Urothelium cell line (cell line): Measurements from ENCODE around the gene GFI1.
"Not testable (repeated sequence)": the region's sequence is repeated elsewhere in the genome, so short reads cannot be mapped to it uniquely, and the experiment has no call there.

Source experiments
- DNase-seq: peaks from one replicate; pipeline ENCODE4 v3.0.0; 2011; ENCODE audit warnings: low spot score, mixed read lengths
- FAIRE-seq: peaks from 2 replicates; lab custom pipeline; 2011; peaks lifted over from hg19 to GRCh38; lab: Jason Lieb, UNC

Gene GFI1

GRCh38 chr1:92466683-92467352 lies 19.9 kb downstream of the GFI1 start:
- DNase-seq: no peak
- no peak for FAIRE-seq

GRCh38 chr1:92465256-92465647 lies 21.5 kb downstream of the GFI1 start:
- no peak for DNase-seq
- no peak for FAIRE-seq

- DNase-seq (no peak), FAIRE-seq (no peak)
Observed at GRCh38 chr1:92464588-92465255, 22.0 kb downstream of the GFI1 start.

GRCh38 chr1:92461364-92462097 lies 25.2 kb downstream of the GFI1 start:
- FAIRE-seq: no peak
- DNase-seq: no peak

GRCh38 chr1:92459871-92460320 lies 26.8 kb downstream of the GFI1 start:
- no peak for DNase-seq
- FAIRE-seq: no peak

GRCh38 chr1:92458146-92458545 lies 28.6 kb downstream of the GFI1 start:
- DNase-seq (no peak), FAIRE-seq (no peak)

GRCh38 chr1:92447976-92448375 lies 38.7 kb downstream of the GFI1 start:
- no peak for DNase-seq
- no peak for FAIRE-seq

GRCh38 chr1:92447033-92447681 lies 39.6 kb downstream of the GFI1 start:
- no peak for FAIRE-seq

GRCh38 chr1:92446546-92446945 lies 40.2 kb downstream of the GFI1 start:
- no peak for DNase-seq
- FAIRE-seq: no peak

More at GRCh38 chr1:92447033-92447681, 39.6 kb downstream of the GFI1 start:
- no peak for DNase-seq

- FAIRE-seq (no peak), DNase-seq (no peak)
Observed at GRCh38 chr1:92445865-92446264, 40.9 kb downstream of the GFI1 start.

- no peak for FAIRE-seq
Observed at GRCh38 chr1:92444351-92444750, 42.4 kb downstream of the GFI1 start.

GRCh38 chr1:92443893-92444292 lies 42.8 kb downstream of the GFI1 start:
- DNase-seq: no peak
- no peak for FAIRE-seq

More at GRCh38 chr1:92444351-92444750, 42.4 kb downstream of the GFI1 start:
- DNase-seq: peak; percentile 42

GRCh38 chr1:92442351-92442750 lies 44.4 kb downstream of the GFI1 start:
- FAIRE-seq (no peak), DNase-seq (no peak)

GRCh38 chr1:92441697-92442342 lies 44.9 kb downstream of the GFI1 start:
- DNase-seq (no peak), FAIRE-seq (no peak)

GRCh38 chr1:92441316-92441696 lies 45.4 kb downstream of the GFI1 start:
- FAIRE-seq (no peak), DNase-seq (no peak)

- DNase-seq: no peak
- no peak for FAIRE-seq
Observed at GRCh38 chr1:92439291-92439690, 47.4 kb downstream of the GFI1 start.

- DNase-seq, FAIRE-seq: not testable (repeated sequence)
Observed at GRCh38 chr1:92434572-92434971, 52.2 kb downstream of the GFI1 start.

- FAIRE-seq (no peak), DNase-seq (no peak)
Observed at GRCh38 chr1:92430030-92430429, 56.7 kb downstream of the GFI1 start.

- DNase-seq: no peak
- FAIRE-seq: no peak
Observed at GRCh38 chr1:92425617-92426016, 61.1 kb downstream of the GFI1 start.
